Hematopoietic multipotent progenitor cell treated with erythropoietin and hydrocortisone succinate and interleukin-3 and kit ligand, for 6 days (in vitro differentiated cells): ENCODE results near the gene CD200.

Source experiments
- DNase-seq: peaks from one replicate; pipeline ENCODE4 v3.0.0-alpha.2; 2015

The CD200 gene

DNA sequence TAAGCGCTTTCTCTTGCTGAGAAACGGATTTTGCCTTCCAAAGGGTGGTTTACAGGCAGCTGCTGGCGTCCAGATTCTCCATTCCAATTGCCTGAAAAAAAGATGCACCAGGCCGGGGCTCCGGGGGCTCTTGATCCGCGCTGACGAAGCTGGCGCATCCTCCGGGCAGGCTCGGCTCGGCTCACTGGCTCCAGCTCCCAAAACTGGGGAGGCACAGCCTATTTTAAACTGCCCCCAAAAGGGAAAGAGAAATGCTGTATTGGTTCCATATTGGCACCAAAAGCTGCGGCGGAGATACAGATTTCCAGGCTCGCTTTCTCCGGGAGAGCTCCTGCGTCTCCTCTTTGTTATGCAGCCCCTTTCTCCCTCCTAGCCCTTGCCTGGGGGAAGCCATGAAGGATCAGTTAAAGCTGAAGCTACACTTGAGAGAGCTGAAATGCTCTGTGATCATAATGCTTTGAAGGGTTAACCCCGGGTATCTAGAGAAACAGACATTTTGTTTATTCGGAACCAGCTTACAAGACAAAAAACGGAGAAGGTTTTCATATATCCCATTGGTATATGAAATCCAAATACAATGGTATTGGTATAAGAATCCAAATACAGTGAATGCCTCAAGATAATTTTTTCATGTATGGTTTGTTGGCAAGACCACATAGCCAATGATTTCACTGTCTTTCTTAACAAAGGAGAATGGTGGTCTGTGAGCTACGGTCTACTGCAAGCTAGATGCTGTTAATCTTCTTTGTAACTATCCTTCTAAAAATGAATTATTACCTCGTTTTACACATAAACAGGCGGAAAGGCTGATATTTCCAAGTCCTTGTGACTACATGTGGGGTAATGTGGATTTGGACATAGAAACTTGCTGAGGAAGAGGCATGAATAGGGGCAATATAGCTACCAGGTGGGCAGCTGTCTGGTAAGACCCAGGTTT, 693 bp downstream of the CD200 start:
- peak; percentile 8 for DNase-seq

DNA sequence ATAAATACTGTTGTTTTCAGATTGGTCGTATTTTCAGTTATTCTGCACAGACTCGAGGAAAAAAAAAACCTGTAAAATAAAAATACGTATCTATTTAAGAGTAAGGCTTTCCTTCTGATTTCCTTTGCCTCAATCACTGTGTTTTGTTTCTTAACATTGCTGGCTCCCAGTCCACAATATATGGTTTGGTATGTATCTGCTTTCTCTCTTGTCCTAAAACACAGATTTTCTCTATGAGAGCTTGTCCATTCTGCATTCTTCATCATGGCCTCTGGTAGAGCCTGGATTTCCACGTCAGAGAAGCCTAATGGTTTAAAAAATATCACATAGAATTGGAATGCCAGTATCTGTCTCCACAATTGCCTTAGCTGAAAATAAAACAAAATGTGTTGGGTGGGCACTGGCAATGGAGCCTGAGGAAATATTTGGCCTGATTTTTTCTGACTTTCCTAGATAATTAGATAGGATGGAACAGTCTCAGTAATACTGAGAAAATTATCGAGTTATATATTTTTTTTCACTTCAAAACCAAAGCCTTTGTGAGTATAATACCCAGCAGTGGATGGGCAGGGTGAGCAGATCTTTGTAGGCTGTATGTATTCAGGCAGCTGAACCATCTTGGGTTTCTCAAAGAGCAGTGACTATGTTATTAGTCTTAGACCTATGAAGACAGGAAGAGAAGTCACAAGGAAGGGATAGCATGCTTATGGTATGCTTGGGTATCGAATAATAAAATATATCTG, 1.9 kb downstream of the CD200 start:
- no peak for DNase-seq

DNA sequence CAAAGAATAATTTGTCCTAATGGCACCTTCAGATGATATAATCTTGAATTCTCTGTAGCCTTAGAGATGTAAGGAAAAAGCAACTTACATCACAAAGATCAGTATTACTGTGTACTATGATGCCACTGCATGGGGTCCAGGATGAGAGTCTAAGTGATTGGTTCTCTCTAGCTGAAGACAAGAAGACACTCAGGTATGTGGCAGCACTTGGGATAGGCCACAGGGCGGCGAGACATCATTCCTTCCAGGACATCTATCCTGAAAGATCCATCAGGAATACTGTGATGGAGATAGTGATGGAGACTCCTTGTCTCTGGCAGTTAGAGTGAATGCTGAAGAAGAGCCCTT, 2.5 kb downstream of the CD200 start:
- no peak for DNase-seq

DNA sequence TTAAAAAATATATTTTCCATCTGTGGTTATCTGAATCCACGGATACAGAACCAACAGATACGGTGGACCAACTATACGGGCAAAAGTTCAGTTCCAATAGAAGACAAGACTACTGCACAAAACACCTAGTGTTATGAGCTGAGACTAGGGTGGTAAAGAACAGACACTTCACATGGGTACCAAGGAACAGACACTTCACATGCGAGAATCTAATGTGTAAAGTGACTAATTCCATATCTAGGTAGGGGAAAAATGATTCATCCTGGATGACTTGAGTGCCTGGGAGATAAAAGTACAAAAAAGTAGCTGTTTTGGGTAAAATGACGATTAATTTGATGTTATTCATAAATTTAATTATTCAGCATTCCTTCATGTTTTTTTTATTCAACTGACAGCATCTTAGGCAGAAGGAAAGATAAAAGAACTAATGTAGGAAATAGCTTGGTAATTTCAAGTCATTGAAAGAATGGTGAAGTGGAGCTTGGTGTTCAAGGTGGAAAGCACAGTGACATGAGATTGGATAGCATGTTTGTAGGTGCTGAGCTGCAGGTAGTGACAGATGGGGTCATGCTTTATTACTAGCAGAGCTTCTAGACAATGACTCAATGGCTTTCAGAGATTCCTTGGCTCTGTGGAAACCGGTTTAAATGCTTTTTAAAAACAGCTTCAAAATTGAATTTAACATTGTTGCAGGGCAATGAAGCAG, 5.2 kb downstream of the CD200 start:
- DNase-seq: no peak

DNA sequence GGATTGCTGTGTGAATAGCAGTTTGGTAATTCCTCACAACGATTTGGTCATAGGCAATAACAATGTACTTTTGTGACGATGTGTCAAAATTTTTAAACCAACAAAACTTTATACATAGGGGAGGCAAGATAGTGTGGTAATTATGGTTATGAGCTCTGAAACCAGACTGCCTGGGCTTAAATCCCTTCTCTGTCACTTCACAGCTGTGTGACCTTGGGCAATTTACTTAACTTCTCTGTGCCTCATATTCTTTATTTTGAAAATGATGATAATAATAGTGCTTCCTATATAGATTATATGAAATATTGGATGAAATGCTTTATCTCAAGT, 5.7 kb downstream of the CD200 start:
- DNase-seq: no peak

DNA sequence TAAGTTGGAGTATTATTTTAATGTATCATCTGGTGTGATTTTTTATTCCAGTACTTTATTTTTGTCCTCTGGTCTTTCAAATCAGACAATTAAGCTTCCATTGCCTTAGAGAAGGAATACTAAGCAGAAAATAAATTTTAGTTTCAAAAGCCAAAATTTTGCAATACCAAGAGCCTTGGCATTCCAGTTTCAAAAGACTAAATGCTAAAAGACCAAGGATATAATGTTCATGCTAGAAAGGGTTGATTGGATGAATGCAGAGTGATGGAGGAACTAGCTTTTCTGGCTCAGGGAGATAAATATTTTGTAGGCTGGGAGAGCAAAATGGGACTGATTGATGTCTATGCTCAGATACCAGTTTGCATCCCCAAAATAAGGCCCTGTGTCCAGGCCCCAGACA, 6.2 kb downstream of the CD200 start:
- no peak for DNase-seq

DNA sequence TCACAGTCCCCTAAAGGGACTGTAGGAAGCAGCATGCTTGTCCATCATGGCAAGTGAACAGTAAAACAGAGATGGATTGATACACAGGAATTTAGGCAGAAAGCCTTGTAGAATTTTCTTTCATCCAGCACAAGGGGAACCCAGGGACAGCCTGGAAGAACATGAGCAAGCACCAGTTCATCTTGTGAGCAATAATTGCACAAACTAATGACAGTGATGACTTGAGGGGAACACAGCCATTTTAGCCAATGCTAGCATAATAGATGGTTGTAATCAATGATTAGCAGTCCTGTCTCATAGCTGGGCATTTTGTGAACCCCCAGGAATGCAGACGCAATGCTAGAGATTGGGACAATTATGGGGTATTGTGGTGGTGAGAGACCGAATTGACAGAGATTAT, 6.7 kb downstream of the CD200 start:
- DNase-seq: no peak

DNA sequence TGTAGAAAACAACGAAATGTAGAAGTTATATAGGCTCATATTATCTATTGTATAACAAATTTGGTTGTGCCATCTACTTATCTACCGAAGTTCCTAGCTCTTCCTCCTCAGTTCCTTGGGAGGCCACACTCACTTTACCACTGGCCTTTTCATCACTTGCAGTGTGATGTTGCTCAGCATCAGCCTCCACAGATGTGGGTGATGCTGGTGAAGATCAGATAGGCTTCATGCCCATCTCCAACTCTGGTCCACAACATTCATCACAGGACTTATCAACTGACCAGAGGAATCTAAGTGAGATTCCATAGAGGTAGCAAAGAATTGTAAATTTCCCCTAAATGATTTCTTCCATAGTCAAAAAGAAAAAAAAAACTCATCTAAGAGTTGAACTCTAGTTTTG, 8.4 kb downstream of the CD200 start:
- DNase-seq: no peak

DNA sequence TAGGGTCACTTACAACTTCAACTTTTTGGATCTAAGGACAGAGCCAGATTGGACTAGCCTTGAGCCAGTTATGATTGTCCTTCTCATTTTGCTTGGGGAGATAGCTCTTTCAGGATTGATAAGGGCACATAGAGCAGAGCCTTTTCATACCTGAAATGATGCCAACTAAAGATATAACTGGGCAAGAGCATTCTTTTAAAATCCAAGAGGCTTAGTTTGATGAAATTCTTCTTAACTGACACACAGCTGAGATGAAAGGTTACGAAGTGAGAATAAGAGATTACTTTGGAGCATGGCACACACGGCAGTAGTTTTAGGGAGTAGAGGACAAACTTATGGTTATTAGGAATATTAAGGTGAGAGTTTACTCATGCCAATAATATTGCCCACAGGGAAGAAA, 12.7 kb downstream of the CD200 start:
- DNase-seq: no peak

DNA sequence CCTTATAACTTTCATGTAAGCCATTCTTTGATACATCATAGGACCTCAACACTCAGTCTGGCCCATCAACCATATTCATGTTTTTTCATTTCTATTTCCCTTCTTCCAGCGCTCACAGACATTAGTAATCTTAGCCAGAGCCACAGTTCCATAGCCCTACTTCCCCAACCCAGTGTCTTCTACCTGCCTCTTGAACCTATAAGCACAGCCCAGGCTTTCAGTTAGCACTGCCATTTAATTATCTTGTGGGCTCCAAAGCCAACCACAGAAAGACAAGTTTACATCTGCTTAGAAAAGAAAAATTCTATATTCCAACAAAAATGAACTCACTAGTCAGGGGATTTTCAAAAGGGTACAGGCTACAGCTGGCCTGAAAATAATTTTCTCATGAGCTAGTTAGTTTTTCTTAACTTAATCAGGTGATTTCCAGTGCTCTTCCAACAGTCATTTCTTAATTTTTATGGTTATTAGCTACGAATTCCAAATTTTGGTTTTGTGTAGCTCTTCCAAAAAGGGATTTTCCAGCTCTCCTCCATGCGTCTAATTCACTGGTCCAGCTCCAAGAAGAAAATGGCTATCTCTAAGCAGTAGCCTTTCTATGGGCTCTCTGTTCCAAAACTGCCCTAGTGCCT, 13.7 kb downstream of the CD200 start:
- no peak for DNase-seq

DNA sequence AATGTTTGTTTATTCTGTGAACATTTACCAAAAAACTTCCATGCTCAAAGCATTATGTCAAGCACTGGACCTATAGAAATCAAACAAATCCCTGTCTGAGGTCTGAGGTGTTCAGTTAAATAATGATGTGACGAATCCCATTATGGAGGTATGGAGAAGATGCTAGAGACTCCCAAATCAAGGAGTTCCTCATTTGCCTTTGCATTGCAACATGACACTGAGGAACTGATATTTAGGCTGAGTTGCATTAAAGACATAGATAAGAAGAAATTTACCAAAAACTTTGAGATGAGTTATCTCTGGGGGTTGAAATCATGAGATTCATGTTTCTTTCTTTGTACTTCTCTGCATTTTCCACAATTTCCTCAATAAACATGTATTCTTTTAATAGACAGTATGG, 16.0 kb downstream of the CD200 start:
- no peak for DNase-seq

DNA sequence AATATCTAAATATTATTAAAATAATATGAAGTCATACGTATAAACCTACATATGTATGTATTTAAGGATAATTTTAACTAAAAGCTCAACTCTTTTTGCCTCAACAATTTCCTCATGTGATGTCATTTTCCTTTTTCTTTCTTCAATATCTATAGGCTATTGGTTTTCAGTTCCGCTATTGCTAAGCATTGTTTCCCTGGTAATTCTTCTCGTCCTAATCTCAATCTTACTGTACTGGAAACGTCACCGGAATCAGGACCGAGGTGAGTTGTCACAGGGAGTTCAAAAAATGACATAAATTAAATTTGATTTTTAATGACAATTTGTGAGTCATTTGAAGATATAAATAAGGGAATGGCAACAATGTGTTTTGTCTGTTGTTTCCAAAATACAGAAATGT, 16.6 kb downstream of the CD200 start:
- DNase-seq: no peak

DNA sequence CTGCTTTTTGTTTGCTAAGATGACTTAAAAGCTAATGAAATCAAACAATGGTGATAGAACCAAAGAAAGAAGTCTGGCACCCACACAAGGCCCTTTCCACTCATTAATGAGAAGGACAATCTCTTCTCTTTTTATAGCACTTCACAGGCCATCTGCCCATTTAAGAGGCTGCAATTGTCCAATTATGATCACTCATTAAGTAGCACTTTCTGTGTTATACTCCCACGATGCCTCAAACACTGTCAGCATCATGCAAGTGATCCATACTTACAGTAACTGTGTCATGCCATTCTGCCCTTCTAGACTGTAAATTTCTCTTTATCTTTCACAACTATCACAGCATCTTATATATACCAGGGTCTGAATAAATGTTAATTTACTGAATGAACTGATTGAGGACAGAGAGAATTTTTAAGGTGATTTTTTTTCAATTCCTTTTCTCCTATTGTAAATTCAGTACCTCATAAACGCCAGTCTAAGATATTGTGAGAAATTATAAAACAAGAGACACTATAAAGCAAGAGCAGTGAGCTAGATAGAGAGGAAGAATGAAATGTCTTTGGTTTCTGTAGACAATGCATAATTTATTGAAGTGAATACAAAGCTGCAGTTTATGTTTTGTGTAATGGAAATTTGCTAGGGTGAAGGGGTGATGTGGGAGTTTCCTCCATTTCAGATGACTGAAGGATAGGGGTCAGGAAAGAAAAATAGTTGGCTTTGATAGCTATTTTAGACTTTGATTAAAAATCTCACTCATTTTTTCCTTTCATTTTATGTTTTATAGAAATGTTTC, 17.3 kb downstream of the CD200 start:
- no peak for DNase-seq

DNA sequence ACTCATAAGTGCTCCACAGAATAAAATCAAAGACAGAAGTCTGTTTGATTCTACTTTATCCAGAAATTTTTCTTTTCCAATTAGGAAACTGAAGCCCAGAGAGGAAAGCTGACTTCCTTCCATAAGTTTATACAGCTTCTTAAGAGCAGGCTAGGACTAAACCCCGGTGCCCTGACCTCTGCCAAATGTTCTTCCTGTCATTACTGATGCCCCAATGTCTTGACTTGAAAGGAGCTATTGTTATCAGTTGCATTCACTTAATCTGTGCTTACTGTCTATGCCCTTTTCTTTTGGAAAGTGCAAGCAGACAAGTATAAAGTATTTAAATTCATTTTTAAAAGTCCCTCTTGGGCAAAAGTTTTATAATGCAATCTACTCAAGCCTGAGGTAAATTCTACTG, 18.1 kb downstream of the CD200 start:
- DNase-seq: no peak

DNA sequence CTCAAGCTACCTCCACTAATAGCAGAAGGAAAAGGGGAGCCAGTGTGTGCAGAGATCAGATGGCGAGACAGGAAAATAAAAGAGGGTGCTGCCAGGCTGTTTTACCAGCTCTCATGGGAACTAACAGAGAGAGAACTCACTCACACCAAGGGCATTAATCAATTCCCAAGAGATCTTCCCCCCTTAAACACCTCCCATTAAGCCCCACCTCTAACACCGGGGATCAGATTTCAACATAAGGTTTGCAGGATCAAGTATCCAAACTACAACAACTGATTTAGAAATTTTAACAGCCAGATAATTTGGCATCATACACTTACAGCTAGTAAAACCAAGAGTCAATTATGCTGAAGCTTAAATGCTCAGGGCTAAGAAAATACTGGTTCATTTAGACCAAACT, 18.9 kb downstream of the CD200 start:
- no peak for DNase-seq

DNA sequence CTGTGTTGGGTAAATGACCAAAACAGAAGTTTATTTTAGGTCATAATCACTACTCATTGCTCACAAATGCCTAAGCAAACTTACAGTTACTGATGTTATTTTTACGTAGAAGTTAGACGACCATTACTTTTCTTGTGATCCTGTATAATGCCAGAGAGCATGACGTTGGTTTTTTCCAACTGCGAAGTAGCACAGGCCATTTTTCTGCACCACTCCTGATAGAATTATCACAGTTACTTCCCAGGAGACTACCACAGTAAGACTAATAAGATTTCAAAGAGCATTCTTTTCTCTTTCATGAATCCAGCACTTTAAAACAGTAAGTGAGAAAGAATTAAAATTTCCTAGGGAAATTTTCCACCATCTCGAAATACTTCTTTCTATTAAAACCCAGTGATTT, 19.8 kb downstream of the CD200 start:
- no peak for DNase-seq

DNA sequence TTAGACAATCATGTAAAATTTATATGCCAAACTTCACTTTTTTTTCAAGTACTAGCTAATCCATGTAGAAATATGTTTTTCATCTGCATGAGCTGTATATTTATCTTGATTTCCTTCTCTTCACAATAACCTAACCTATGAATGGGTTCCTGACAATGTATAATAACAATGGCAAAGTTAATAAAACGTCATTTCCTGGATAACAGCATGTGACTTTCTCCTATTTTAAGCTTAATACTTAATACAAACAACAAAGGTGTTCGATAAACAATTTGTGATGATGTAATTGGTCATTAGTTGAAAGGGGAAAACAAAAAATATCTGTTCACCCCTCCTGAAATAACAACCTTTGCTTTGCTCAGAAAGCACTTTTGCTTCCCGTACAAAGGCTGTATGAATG, 20.4 kb downstream of the CD200 start:
- no peak for DNase-seq

DNA sequence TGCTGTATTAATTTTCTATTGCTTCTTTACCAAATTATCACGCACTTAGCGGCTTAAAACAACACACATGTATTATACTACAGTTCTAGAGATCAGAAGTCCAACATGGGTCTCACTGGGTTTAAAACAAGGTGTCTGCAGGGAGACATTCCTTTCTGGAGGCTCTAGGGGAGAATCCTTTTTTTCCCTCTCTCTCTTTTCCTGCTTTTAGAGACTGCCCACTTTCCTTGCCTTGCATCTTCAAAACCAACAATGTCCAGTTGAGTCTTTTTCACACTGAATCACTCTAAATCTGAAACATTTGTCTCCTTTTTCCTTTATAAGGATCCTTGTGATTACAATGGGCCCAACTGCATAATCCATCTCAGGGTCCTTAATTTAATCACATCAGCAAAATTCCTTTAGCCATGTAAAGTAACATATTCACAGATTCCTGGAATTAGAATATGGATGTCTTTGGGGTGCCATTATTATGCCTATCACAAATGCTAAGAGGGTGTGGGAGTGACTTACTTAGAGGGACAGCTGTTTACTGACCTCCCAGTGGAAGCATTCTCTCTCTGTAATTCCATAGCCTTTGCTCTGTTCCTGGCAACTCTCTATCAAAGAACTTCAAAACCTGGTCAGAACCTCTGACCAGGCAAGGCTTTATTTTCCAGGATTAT, 21.8 kb downstream of the CD200 start:
- DNase-seq: no peak

DNA sequence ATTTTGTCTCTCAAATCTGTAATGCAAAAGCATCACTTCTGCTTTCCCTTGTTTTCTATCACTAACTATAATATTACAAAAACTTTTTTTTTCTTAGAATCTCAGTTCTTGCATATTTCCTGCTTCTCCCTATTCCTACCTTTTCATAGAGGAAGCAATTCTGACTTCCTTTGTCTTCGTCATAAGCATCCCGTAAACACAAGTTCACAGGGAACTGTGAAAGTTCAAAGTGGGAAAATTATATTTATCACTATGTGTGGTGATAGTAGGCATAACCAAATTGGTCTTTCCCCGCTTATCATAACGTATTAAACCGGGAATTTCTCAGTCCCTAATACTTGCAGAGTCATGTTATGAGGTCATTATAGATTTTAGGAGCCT, 22.3 kb downstream of the CD200 start:
- no peak for DNase-seq

DNA sequence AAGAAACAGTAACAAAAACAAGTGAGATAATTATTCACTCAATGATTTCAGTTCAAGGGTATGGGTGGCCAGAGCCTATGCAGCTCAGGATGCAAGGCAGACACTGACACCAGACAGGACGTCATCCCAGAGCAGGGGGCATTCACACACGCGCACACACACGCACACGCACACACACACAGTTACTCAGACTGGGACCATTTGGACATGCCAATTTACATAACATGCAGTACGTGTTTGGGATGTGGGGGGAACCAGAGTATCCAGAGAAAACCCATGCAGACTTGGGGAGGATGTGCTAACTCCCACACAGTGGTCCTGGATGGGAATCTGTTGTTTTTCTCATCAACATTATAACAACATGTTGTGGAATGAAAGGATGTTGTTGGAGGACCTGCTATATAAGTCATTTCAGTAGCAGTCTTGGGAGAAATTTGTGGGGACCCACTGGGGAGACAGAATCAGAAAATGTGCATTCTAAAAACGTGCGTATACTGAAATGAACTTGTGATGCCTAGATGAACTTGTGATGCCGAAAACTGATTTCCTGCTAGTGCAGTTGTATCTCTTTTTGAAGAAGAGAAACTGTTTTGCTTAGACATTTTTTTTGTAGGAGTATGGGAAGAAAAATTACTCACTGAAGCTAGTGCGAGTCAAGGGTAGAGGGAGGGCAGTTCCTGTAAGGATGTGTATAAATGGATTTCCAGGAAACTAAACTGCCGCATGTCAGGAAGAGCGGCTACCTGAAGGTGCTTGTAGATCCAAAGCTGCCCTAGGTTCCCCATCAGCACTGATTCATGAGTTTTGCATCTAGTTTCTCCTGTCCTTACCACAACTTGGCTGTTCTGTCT, 25.2 kb downstream of the CD200 start:
- DNase-seq: no peak

DNA sequence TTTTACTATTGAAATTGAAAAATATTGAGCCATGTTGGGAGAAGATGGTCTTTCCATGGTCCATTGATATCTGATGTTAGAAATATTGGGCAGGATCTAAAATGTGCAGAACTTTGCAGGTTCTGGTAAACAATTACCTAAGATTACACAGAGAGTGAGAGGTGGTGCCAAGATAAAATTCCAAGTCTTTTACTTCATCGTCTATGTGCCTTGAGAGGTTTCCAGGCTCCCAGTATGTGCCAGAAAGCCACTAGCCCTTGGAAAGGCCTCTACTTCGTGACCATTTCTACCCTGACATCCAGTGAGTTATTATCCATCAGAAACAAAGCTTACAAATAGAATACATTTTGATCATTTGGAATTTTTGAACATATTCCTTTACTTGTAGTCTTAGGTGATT, 27.6 kb downstream of the CD200 start:
- no peak for DNase-seq
